ENCODE data around the gene EBPL. TPM values are rescaled to one million over a fixed set of nuclear protein-coding genes. Genes with fewer than 3 reads are reported as not detected.

The EBPL gene
- total RNA-seq, 1 donor from 2014 or later: 31.3 TPM

Other genes with a start within 250 kb of the EBPL start
- 6.8 TPM for gene CAB39L, start 247.4 kb downstream of the EBPL start, total RNA-seq
- gene SETDB2, start 247.2 kb downstream of the EBPL start, total RNA-seq: 6.8 TPM
- gene PHF11, start 195.5 kb downstream of the EBPL start, total RNA-seq: 9.9 TPM
- 9.4 TPM for gene RCBTB1, start 105.9 kb downstream of the EBPL start, total RNA-seq
- under 0.01 TPM for gene ARL11, start 63.0 kb downstream of the EBPL start, total RNA-seq
- 23.0 TPM for gene KPNA3, start 101.2 kb upstream of the EBPL start, total RNA-seq
- gene SPRYD7, start 244.9 kb upstream of the EBPL start, total RNA-seq: 4.7 TPM

All from skeletal muscle tissue (tissue), 1 donor.